MM.1S (cell line): ENCODE results near the gene TMEM132D.

ENCODE experiments used
- DNase-seq: peaks from one replicate; pipeline ENCODE4 v3.0.0-alpha.2; 2015
- H2AFZ ChIP-seq: fragments of 300-600 bp; sonication (generic); 2 replicates; pipeline ENCODE4 v1.6.0; 2016; ENCODE audit warnings: antibody characterized with exemption, low read length
- H3F3A ChIP-seq: fragments of 300-600 bp; sonication (generic); 2 replicates; pipeline ENCODE4 v1.6.1; 2016; ENCODE audit warnings: mild to moderate bottlenecking, antibody characterized with exemption, low read length, moderate library complexity, mixed read lengths; ENCODE audit not compliant: insufficient read depth
- H3K27ac ChIP-seq: fragments of 300-600 bp; sonication (generic); 2 replicates; pipeline ENCODE4 v1.5.1; 2016; ENCODE audit warnings: mild to moderate bottlenecking, low read length
- H3K27me3 ChIP-seq: fragments of 300-600 bp; sonication (generic); replicated peaks from 2 replicates; pipeline ENCODE4 v1.6.0; 2016; ENCODE audit warnings: low read length; ENCODE audit not compliant: insufficient read depth
- H3K36me3 ChIP-seq: fragments of 300-600 bp; sonication (generic); replicated peaks from 2 replicates; pipeline ENCODE4 v1.6.1; 2016; ENCODE audit warnings: mild to moderate bottlenecking, low read length, mixed read lengths; ENCODE audit not compliant: insufficient read depth
- H3K4me1 ChIP-seq: fragments of 300-600 bp; sonication (generic); 2 replicates; pipeline ENCODE4 v1.6.1; 2016; ENCODE audit warnings: low read length, mixed read lengths
- H3K4me2 ChIP-seq: fragments of 300-600 bp; sonication (generic); 2 replicates; pipeline ENCODE4 v1.6.0; 2016; ENCODE audit warnings: low read depth, low read length
- H3K4me3 ChIP-seq: fragments of 300-600 bp; sonication (generic); 2 replicates; pipeline ENCODE4 v1.5.1; 2016; ENCODE audit warnings: low read length, mixed read lengths
- H3K79me2 ChIP-seq: fragments of 300-600 bp; sonication (generic); 2 replicates; pipeline ENCODE4 v1.6.1; 2016; ENCODE audit warnings: mixed run types, low read length, mixed read lengths
- H3K9ac ChIP-seq: fragments of 300-600 bp; sonication (generic); 2 replicates; pipeline ENCODE4 v1.6.1; 2016; ENCODE audit warnings: low read length, mixed read lengths
- H3K9me2 ChIP-seq: fragments of 300-600 bp; sonication (generic); replicated peaks from 2 replicates; pipeline ENCODE4 v1.6.1; 2016; ENCODE audit warnings: mild to moderate bottlenecking, low read length, mixed read lengths; ENCODE audit not compliant: insufficient read depth
- H3K9me3 ChIP-seq: fragments of 300-600 bp; sonication (generic); replicated peaks from 2 replicates; pipeline ENCODE4 v1.6.1; 2016; ENCODE audit warnings: mild to moderate bottlenecking, low read length, mixed read lengths; ENCODE audit not compliant: insufficient read depth
- H4K20me1 ChIP-seq: fragments of 300-600 bp; sonication (generic); 2 replicates; pipeline ENCODE4 v1.6.1; 2016; ENCODE audit warnings: mild to moderate bottlenecking, low read length, moderate library complexity, mixed read lengths; ENCODE audit not compliant: insufficient read depth
- CTCF ChIP-seq: fragments of 300-600 bp; sonication (generic); IDR thresholded peaks from 2 replicates; pipeline ENCODE4 v1.5.1; 2016; ENCODE audit warnings: antibody characterized with exemption, low read length, mixed read lengths
- EZH2 ChIP-seq: fragments of 300-600 bp; sonication (generic); optimal IDR thresholded peaks from 2 replicates; pipeline ENCODE3; 2017; ENCODE audit warnings: low read depth, mild to moderate bottlenecking, antibody characterized with exemption, low read length, mixed read lengths
- EZH2phosphoT487 ChIP-seq: fragments of 300-600 bp; sonication (generic); IDR thresholded peaks from 2 replicates; pipeline ENCODE4 v1.6.1; 2018; ENCODE audit warnings: antibody characterized with exemption, low read length

TMEM132D gene

GRCh38 chr12:129351481-129351880 is 552.3 kb downstream of the TMEM132D start:
- TF ChIP-seq EZH2phosphoT487, result no peak
- TF ChIP-seq EZH2, result no peak
- no peak for TF ChIP-seq CTCF
- H2AFZ ChIP-seq, result no peak overlapping the region
- H3F3A ChIP-seq, result no peaks in the 10 kb centered on the region
- H3K27ac ChIP-seq, result no peak overlapping the region
- H3K4me1 ChIP-seq, result no peaks in the 10 kb centered on the region
- H4K20me1 ChIP-seq, result no peaks in the 10 kb centered on the region
- H3K9ac ChIP-seq, result no peak overlapping the region
- H3K4me2 ChIP-seq, result no peak overlapping the region
- no peaks in the 10 kb centered on the region for H3K9me2 ChIP-seq
- no peak for DNase-seq
- H3K4me3 ChIP-seq, result no peak overlapping the region
- no peaks in the 10 kb centered on the region for H3K79me2 ChIP-seq
- no peaks in the 10 kb centered on the region for H3K27me3 ChIP-seq
- H3K36me3 ChIP-seq, result no peaks in the 10 kb centered on the region
- H3K9me3 ChIP-seq, result no peaks in the 10 kb centered on the region

GRCh38 chr12:129339336-129339735 is 564.5 kb downstream of the TMEM132D start:
- H3K27me3 ChIP-seq, result no peaks in the 10 kb centered on the region
- H3K4me3 ChIP-seq, result no peak overlapping the region
- no peaks in the 10 kb centered on the region for H3K4me1 ChIP-seq
- H3K9ac ChIP-seq, result no peak overlapping the region
- DNase-seq, result no peak
- H4K20me1 ChIP-seq, result no peaks in the 10 kb centered on the region
- no peaks in the 10 kb centered on the region for H3K9me2 ChIP-seq
- TF ChIP-seq EZH2, result no peak
- no peak for TF ChIP-seq EZH2phosphoT487
- H3K27ac ChIP-seq, result no peak overlapping the region
- H2AFZ ChIP-seq, result no peak overlapping the region
- no peaks in the 10 kb centered on the region for H3K36me3 ChIP-seq
- no peaks in the 10 kb centered on the region for H3K9me3 ChIP-seq
- no peak overlapping the region for H3K4me2 ChIP-seq
- H3F3A ChIP-seq, result no peaks in the 10 kb centered on the region
- H3K79me2 ChIP-seq, result no peaks in the 10 kb centered on the region

GRCh38 chr12:129337413-129337812 is 566.4 kb downstream of the TMEM132D start:
- TF ChIP-seq EZH2phosphoT487, result no peak
- no peak for TF ChIP-seq EZH2
- no peak for TF ChIP-seq CTCF
- no peak overlapping the region for H2AFZ ChIP-seq
- H4K20me1 ChIP-seq, result no peaks in the 10 kb centered on the region
- no peaks in the 10 kb centered on the region for H3F3A ChIP-seq
- H3K4me3 ChIP-seq, result no peak overlapping the region
- no peak for DNase-seq
- H3K9ac ChIP-seq, result no peak overlapping the region
- no peaks in the 10 kb centered on the region for H3K79me2 ChIP-seq
- no peaks in the 10 kb centered on the region for H3K9me2 ChIP-seq
- no peaks in the 10 kb centered on the region for H3K9me3 ChIP-seq
- H3K27ac ChIP-seq, result no peak overlapping the region
- H3K4me1 ChIP-seq, result no peaks in the 10 kb centered on the region
- no peaks in the 10 kb centered on the region for H3K36me3 ChIP-seq
- H3K27me3 ChIP-seq, result no peaks in the 10 kb centered on the region
- no peak overlapping the region for H3K4me2 ChIP-seq

- Histone ChIP-seq H3K4me1 (no peaks in the 10 kb centered on the region), H4K20me1 (no peaks in the 10 kb centered on the region), H3K4me3 (no peak overlapping the region), H3K9me2 (no peaks in the 10 kb centered on the region), H3K27me3 (no peaks in the 10 kb centered on the region), H3K9ac (no peak overlapping the region), H2AFZ (no peak overlapping the region), H3K36me3 (no peaks in the 10 kb centered on the region), H3K4me2 (no peak overlapping the region), H3K27ac (no peak overlapping the region), H3K9me3 (no peaks in the 10 kb centered on the region), H3F3A (no peaks in the 10 kb centered on the region), H3K79me2 (no peaks in the 10 kb centered on the region)
- DNase-seq, result no peak
- TF ChIP-seq CTCF (no peak), EZH2phosphoT487 (no peak)
Observed at GRCh38 chr12:129335773-129336172, 568.1 kb downstream of the TMEM132D start.
